Measurements from ENCODE around the gene RAB36. TPM values are rescaled to one million over a fixed set of nuclear protein-coding genes. Genes with fewer than 3 reads are reported as not detected.

The RAB36 gene
- total and polyA plus RNA-seq, 2 experiments from 2014 or later, result 2.7 to 5.3 TPM

- 54% methylated on average over 7 of the region's 8 CpGs for WGBS (ENCODE audit: low lambda C conversion rate, missing lambda C conversion rate)
- Histone ChIP-seq H3K9me2 (replicated peaks; ENCODE audit: insufficient read depth) (no peaks in the 10 kb centered on the region), H3K4me2 (no peak overlapping the region), H4K20me1 (ENCODE audit: insufficient read depth, poor library complexity, severe bottlenecking) (no peaks in the 10 kb centered on the region), H3K4me3 (no peak overlapping the region), H3K9me3 (ENCODE audit: low read depth) (no peaks in the 10 kb centered on the region), H3K27ac (no peak overlapping the region), H2AFZ (no peak overlapping the region), H3K79me2 (no peaks in the 10 kb centered on the region), H3K36me3 (replicated peaks; ENCODE audit: insufficient read depth, low read depth) (no peaks in the 10 kb centered on the region), H3K4me1 (ENCODE audit: insufficient read depth) (no peaks in the 10 kb centered on the region), H3K27me3 (no peaks in the 10 kb centered on the region)
- no peak for DNase-seq (ENCODE audit: low spot score)
- TF ChIP-seq CTCF (IDR thresholded peaks at IDR 0.05; ENCODE audit: poor library complexity), result no peak
- TF ChIP-seq EZH2phosphoT487 (IDR thresholded peaks at IDR 0.05; ENCODE audit: low read depth, severe bottlenecking, unreplicated experiment), result no peak
- TF ChIP-seq EZH2 (IDR thresholded peaks at IDR 0.05; ENCODE audit: borderline replicate concordance), result no peak
Observed at GRCh38 chr22:23156286-23156685, 11.0 kb downstream of the RAB36 start.

- no peaks in the 10 kb centered on the region for H3K9me2 ChIP-seq (replicated peaks; ENCODE audit: insufficient read depth)
- 90% methylated on average over 22 of the region's 22 CpGs for WGBS (ENCODE audit: low lambda C conversion rate, missing lambda C conversion rate)
- no peak for TF ChIP-seq CTCF (IDR thresholded peaks at IDR 0.05; ENCODE audit: poor library complexity)
- no peak for TF ChIP-seq EZH2 (IDR thresholded peaks at IDR 0.05; ENCODE audit: borderline replicate concordance)
- no peak for TF ChIP-seq EZH2phosphoT487 (IDR thresholded peaks at IDR 0.05; ENCODE audit: low read depth, severe bottlenecking, unreplicated experiment)
Observed at GRCh38 chr22:23157560-23158515, 12.6 kb downstream of the RAB36 start.

GRCh38 chr22:23158516-23159290 lies 13.4 kb downstream of the RAB36 start:
- no peak for DNase-seq (ENCODE audit: low spot score)
- Histone ChIP-seq H3K36me3 (replicated peaks; ENCODE audit: insufficient read depth, low read depth) (no peaks in the 10 kb centered on the region), H3K79me2 (no peaks in the 10 kb centered on the region), H3K27ac (no peak overlapping the region), H3K4me2 (no peak overlapping the region), H3K4me1 (ENCODE audit: insufficient read depth) (peaks cover under 1% of the 10 kb centered on the region), H3K9me2 (replicated peaks; ENCODE audit: insufficient read depth) (no peaks in the 10 kb centered on the region), H4K20me1 (ENCODE audit: insufficient read depth, poor library complexity, severe bottlenecking) (no peaks in the 10 kb centered on the region), H3K9me3 (ENCODE audit: low read depth) (no peaks in the 10 kb centered on the region), H3K4me3 (no peak overlapping the region), H2AFZ (no peak overlapping the region), H3K27me3 (no peaks in the 10 kb centered on the region)
- no peak for TF ChIP-seq EZH2 (IDR thresholded peaks at IDR 0.05; ENCODE audit: borderline replicate concordance)
- WGBS (ENCODE audit: low lambda C conversion rate, missing lambda C conversion rate), result 80% methylated on average over 14 of the region's 14 CpGs

More at GRCh38 chr22:23157560-23158515, 12.6 kb downstream of the RAB36 start:
- H2AFZ ChIP-seq, result no peak overlapping the region
- no peaks in the 10 kb centered on the region for H3K9me3 ChIP-seq (ENCODE audit: low read depth)
- no peak overlapping the region for H3K4me3 ChIP-seq
- no peak overlapping the region for H3K27ac ChIP-seq
- no peak overlapping the region for H3K4me2 ChIP-seq
- H3K36me3 ChIP-seq (replicated peaks; ENCODE audit: insufficient read depth, low read depth), result no peaks in the 10 kb centered on the region
- H3K27me3 ChIP-seq, result no peaks in the 10 kb centered on the region
- no peak for DNase-seq (ENCODE audit: low spot score)
- H3K4me1 ChIP-seq (ENCODE audit: insufficient read depth), result no peaks in the 10 kb centered on the region
- H3K79me2 ChIP-seq, result no peaks in the 10 kb centered on the region
- no peaks in the 10 kb centered on the region for H4K20me1 ChIP-seq (ENCODE audit: insufficient read depth, poor library complexity, severe bottlenecking)

GRCh38 chr22:23159291-23159630 lies 14.0 kb downstream of the RAB36 start:
- 92% methylated on average over 6 of the region's 6 CpGs for WGBS (ENCODE audit: low lambda C conversion rate, missing lambda C conversion rate)

More at GRCh38 chr22:23159291-23159630, 14.0 kb downstream of the RAB36 start:
- Histone ChIP-seq H3K79me2 (no peaks in the 10 kb centered on the region), H3K36me3 (replicated peaks; ENCODE audit: insufficient read depth, low read depth) (no peaks in the 10 kb centered on the region), H3K4me2 (no peak overlapping the region), H3K9me2 (replicated peaks; ENCODE audit: insufficient read depth) (no peaks in the 10 kb centered on the region), H3K4me3 (no peak overlapping the region), H3K9me3 (ENCODE audit: low read depth) (no peaks in the 10 kb centered on the region), H3K27me3 (no peaks in the 10 kb centered on the region), H2AFZ (no peak overlapping the region), H3K27ac (no peak overlapping the region), H3K4me1 (ENCODE audit: insufficient read depth) (peaks cover 3% of the 10 kb centered on the region), H4K20me1 (ENCODE audit: insufficient read depth, poor library complexity, severe bottlenecking) (no peaks in the 10 kb centered on the region)
- DNase-seq (ENCODE audit: low spot score), result no peak
- TF ChIP-seq EZH2phosphoT487 (IDR thresholded peaks at IDR 0.05; ENCODE audit: low read depth, severe bottlenecking, unreplicated experiment) (no peak), EZH2 (IDR thresholded peaks at IDR 0.05; ENCODE audit: borderline replicate concordance) (no peak), CTCF (IDR thresholded peaks at IDR 0.05; ENCODE audit: poor library complexity) (no peak)
